Smooth muscle cell of the brain vasculature (primary cell): Measurements from ENCODE around the gene OR6M1.

Experiments
- DNase-seq: peaks from one replicate; pipeline ENCODE4 v3.0.0-alpha.2; 2012; ENCODE audit warnings: low read depth, low spot score

The OR6M1 gene

GRCh38 chr11:123806249-123806648, at the start of gene OR6M1:
OR6M1 (minus strand) TSS chr11:123806349; CDS start chr11:123806349, 0 bp downstream.
- DNase-seq = no peak

GRCh38 chr11:123853038-123853437, 46.9 kb upstream of the OR6M1 start:
- no peak for DNase-seq

- DNase-seq = no peak
Observed at GRCh38 chr11:123852321-123852720, 46.2 kb upstream of the OR6M1 start.

- no peak for DNase-seq
Observed at GRCh38 chr11:123851110-123851509, 45.0 kb upstream of the OR6M1 start.

GRCh38 chr11:123841174-123841573, 35.0 kb upstream of the OR6M1 start:
- no peak for DNase-seq

- DNase-seq = no peak
Observed at GRCh38 chr11:123839131-123839530, 33.0 kb upstream of the OR6M1 start.

- DNase-seq = no peak
Observed at GRCh38 chr11:123838659-123839058, 32.5 kb upstream of the OR6M1 start.

- no peak for DNase-seq
Observed at GRCh38 chr11:123838199-123838598, 32.0 kb upstream of the OR6M1 start.

- DNase-seq = no peak
Observed at GRCh38 chr11:123833095-123833494, 26.9 kb upstream of the OR6M1 start.

- DNase-seq = no peak
Observed at GRCh38 chr11:123829745-123830144, 23.6 kb upstream of the OR6M1 start.

GRCh38 chr11:123822599-123822998, 16.4 kb upstream of the OR6M1 start:
- DNase-seq = no peak

- no peak for DNase-seq
Observed at GRCh38 chr11:123822032-123822431, 15.9 kb upstream of the OR6M1 start.

GRCh38 chr11:123815122-123815521, 9.0 kb upstream of the OR6M1 start:
- no peak for DNase-seq

- DNase-seq = no peak
Observed at GRCh38 chr11:123801765-123802164, 4.4 kb downstream of the OR6M1 start.

GRCh38 chr11:123800036-123800435, 6.1 kb downstream of the OR6M1 start:
- DNase-seq = no peak

- DNase-seq = no peak
Observed at GRCh38 chr11:123799438-123799837, 6.7 kb downstream of the OR6M1 start.

GRCh38 chr11:123798513-123799252, 7.5 kb downstream of the OR6M1 start:
- DNase-seq = no peak

- no peak for DNase-seq
Observed at GRCh38 chr11:123798079-123798478, 8.1 kb downstream of the OR6M1 start.

GRCh38 chr11:123797541-123797940, 8.6 kb downstream of the OR6M1 start:
- no peak for DNase-seq

- no peak for DNase-seq
Observed at GRCh38 chr11:123797114-123797513, 9.0 kb downstream of the OR6M1 start.

GRCh38 chr11:123796226-123796625, 9.9 kb downstream of the OR6M1 start:
- DNase-seq = no peak

GRCh38 chr11:123783536-123783935, 22.6 kb downstream of the OR6M1 start:
- DNase-seq = no peak

- DNase-seq = no peak
Observed at GRCh38 chr11:123778511-123778910, 27.6 kb downstream of the OR6M1 start.
